Lower lobe of right lung (tissue), 2 donors: ENCODE data around the gene VWA7. TPM values are rescaled to one million over a fixed set of nuclear protein-coding genes. Genes with fewer than 3 reads are reported as not detected.
A peak's percentile ranks its signal among the peaks of the same experiment; 100 is the strongest.
"Not testable (repeated sequence)": the region's sequence is repeated elsewhere in the genome, so short reads cannot be mapped to it uniquely, and the experiment has no call there.

Experiments used
- ATAC-seq, 2 donors: fragments of 200-7000 bp; cut with Tn5 transposase; one replicate each; pipeline ENCODE4 v1.9.1; 2020 to 2022; ENCODE audit warnings: mild to moderate bottlenecking in 2 of 2, moderate library complexity in 2 of 2
- DNase-seq: peaks from one replicate; pipeline ENCODE4 v3.0.0-alpha.2; 2020
- H3K27ac ChIP-seq: fragments of 200-600 bp; one replicate; pipeline ENCODE4 v1.8.0; 2022
- H3K27me3 ChIP-seq: fragments of 200-600 bp; one replicate; pipeline ENCODE4 v1.8.0; 2022; ENCODE audit warnings: low read depth
- H3K36me3 ChIP-seq: fragments of 200-600 bp; one replicate; pipeline ENCODE4 v1.8.0; 2022; ENCODE audit warnings: mild to moderate bottlenecking
- H3K4me1 ChIP-seq: fragments of 200-600 bp; one replicate; pipeline ENCODE4 v1.8.0; 2022
- H3K4me3 ChIP-seq: fragments of 200-600 bp; one replicate; pipeline ENCODE4 v1.8.0; 2022; ENCODE audit warnings: mild to moderate bottlenecking
- H3K9me3 ChIP-seq: fragments of 200-600 bp; one replicate; pipeline ENCODE4 v1.8.0; 2022
- CTCF ChIP-seq: fragments of 200-600 bp; IDR thresholded peaks from one replicate; pipeline ENCODE4 v1.8.0; 2022; ENCODE audit warnings: antibody characterized with exemption, mild to moderate bottlenecking
- intact Hi-C: fragments of 100-400 bp; cut with DNase I; formaldehyde crosslinking; loops from one replicate; pipeline ENCODE4 v1.11.0; 2022
- total RNA-seq: library from RNA; stranded (reverse); fragmentation: NEBNext Ultra II Directional; extraction: Animal tissue kit (Norgen Biotek cat#: 25700); gene quantifications from one replicate; pipeline ENCODE4 v1.2.1, GENCODE V29; 2021
- donor health status: DM: no; HTN: yes; CAD: no; lungs with severe emphysema.

VWA7 gene
- total RNA-seq, 1 donor from 2014 or later = 4.2 TPM

- H3K4me1 ChIP-seq = peaks cover 30% of the 10 kb centered on the region
- DNase-seq = no peak
- ATAC-seq = no peak
- H3K27ac ChIP-seq = peak overlapping the region; percentile 98
- H3K27me3 ChIP-seq = no peaks in the 10 kb centered on the region
- intact Hi-C loops = no loop called here
- peak overlapping the region; percentile 94 for H3K4me3 ChIP-seq
- peaks cover 36% of the 10 kb centered on the region for H3K36me3 ChIP-seq
- H3K9me3 ChIP-seq = no peaks in the 10 kb centered on the region
- TF ChIP-seq CTCF = no peak
Observed at GRCh38 chr6:31794294-31794865, 17.3 kb upstream of the VWA7 start.

- DNase-seq, H3K27ac ChIP-seq, H3K9me3 ChIP-seq, ATAC-seq, H3K27me3 ChIP-seq, intact Hi-C loops: not testable (repeated sequence)
- Histone ChIP-seq H3K36me3 (peaks cover 38% of the 10 kb centered on the region), H3K4me1 (peaks cover 30% of the 10 kb centered on the region), H3K4me3 (peak overlapping the region; percentile 94)
Observed at GRCh38 chr6:31793927-31794245, 16.8 kb upstream of the VWA7 start.

DNA sequence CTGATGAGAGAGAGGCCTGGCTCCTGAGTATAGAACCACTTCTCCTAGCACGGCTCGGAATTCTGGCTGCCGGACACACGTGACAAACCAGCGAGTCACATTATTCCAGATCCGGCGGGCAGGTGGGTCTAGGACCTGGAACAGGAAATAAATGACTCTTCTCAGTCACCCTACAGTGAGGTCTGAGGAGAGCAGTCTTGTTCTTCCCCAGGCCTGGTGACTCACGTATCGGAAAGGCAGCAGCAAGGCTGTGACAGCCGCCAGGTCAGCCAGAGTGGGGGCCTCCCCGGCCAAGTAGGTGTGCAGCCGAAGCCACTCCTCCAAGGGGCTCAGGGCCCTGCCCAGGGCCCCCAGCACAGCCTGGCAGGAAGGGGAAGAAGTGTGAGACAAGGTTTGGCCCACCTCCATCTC is 15.6 kb upstream of the VWA7 start:
- no peak for DNase-seq
- H3K27ac ChIP-seq = no peak overlapping the region
- no peaks in the 10 kb centered on the region for H3K27me3 ChIP-seq
- intact Hi-C loops = no loop called here
- no peak overlapping the region for H3K4me3 ChIP-seq
- ATAC-seq = no peak
- peaks cover 40% of the 10 kb centered on the region for H3K36me3 ChIP-seq
- no peak for TF ChIP-seq CTCF
- peaks cover 30% of the 10 kb centered on the region for H3K4me1 ChIP-seq
- no peaks in the 10 kb centered on the region for H3K9me3 ChIP-seq

GRCh38 chr6:31792090-31792374 is 14.9 kb upstream of the VWA7 start:
- peaks cover 30% of the 10 kb centered on the region for H3K4me1 ChIP-seq
- no peak for TF ChIP-seq CTCF
- intact Hi-C loops = no loop called here
- no peak overlapping the region for H3K27ac ChIP-seq
- DNase-seq (no peak), ATAC-seq (no peak)
- peaks cover 40% of the 10 kb centered on the region for H3K36me3 ChIP-seq
- H3K4me3 ChIP-seq = no peak overlapping the region
- no peaks in the 10 kb centered on the region for H3K9me3 ChIP-seq
- no peaks in the 10 kb centered on the region for H3K27me3 ChIP-seq

GRCh38 chr6:31791324-31792089 is 14.4 kb upstream of the VWA7 start:
- Histone ChIP-seq H3K9me3 (no peaks in the 10 kb centered on the region), H3K4me3 (no peak overlapping the region), H3K27me3 (no peaks in the 10 kb centered on the region), H3K4me1 (peaks cover 30% of the 10 kb centered on the region), H3K27ac (no peak overlapping the region), H3K36me3 (peaks cover 40% of the 10 kb centered on the region)
- DNase-seq (no peak), ATAC-seq (no peak)
- peak; percentile 49 for TF ChIP-seq CTCF
- intact Hi-C loops = no loop called here

GRCh38 chr6:31785475-31785874 is 8.3 kb upstream of the VWA7 start:
- DNase-seq = peak; percentile 28
- no peak for ATAC-seq
- Histone ChIP-seq H3K27me3 (no peaks in the 10 kb centered on the region), H3K27ac (no peak overlapping the region), H3K9me3 (no peaks in the 10 kb centered on the region), H3K4me1 (no peaks in the 10 kb centered on the region), H3K36me3 (peaks cover 67% of the 10 kb centered on the region), H3K4me3 (no peak overlapping the region)
- no peak for TF ChIP-seq CTCF
- intact Hi-C loops = no loop called here
